Tibial nerve (tissue), 4 donors: ENCODE measurements around the gene MS4A7.
"Not testable (repeated sequence)": the region's sequence is repeated elsewhere in the genome, so short reads cannot be mapped to it uniquely, and the experiment has no call there.

Source experiments
- CTCF ChIP-seq, 5 experiments: fragments of 200-600 bp in 3 of 5; fragments of 450-650 bp in 2 of 5; sonication (generic) in 3 of 5; IDR thresholded peaks; one replicate each; pipeline ENCODE4 v1.5.1; 2016 to 2019; ENCODE audit warnings: antibody characterized with exemption in 5 of 5, mild to moderate bottlenecking in 3 of 5, moderate library complexity in 2 of 5
- EP300 ChIP-seq, 2 donors: sonication (generic); formaldehyde crosslinking; IDR thresholded peaks; one replicate each; pipeline ENCODE4 v1.6.1; 2017; ENCODE audit warnings: antibody characterized with exemption in 2 of 2, mild to moderate bottlenecking in 1 of 2
- POLR2A ChIP-seq, 2 donors: fragments of 450-650 bp; IDR thresholded peaks; one replicate each; pipeline ENCODE4 v1.6.1; 2017; ENCODE audit warnings: antibody characterized with exemption in 2 of 2, mild to moderate bottlenecking in 2 of 2, moderate library complexity in 2 of 2

DNA sequence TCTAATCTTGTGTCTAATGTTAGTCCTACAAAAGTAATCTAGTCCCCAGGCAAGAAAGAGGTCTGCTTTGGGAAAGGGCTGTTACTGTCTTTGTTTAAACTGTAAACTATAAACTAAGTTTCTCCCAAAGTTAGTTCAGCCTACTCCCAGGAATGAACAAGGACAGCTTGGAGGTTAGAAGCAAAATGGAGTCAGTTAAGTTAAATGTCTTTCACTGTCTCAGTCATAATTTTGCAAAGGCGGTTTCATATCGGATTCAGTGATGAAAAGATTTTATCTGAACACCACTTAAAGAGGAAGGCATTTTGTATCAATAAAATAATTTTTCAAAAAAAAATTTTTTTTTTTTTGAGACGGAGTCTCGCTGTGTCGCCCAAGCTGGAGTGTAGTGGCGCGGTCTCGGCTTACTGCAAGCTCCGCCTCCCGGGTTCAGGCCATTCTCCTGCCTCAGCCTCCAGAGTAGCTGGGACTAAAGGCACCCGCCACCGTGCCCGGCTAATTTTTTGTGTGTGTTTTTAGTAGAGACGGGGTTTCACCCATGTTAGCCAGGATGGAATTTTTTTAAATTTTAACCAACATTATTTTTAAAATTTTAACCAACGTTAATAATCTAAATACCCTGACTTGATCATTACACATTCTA lies 11.9 kb upstream of the MS4A7 start:
- not testable (repeated sequence) for TF ChIP-seq CTCF, EP300, POLR2A (IDR thresholded peaks at IDR 0.05)
